ENCODE data around the gene ZNF582. TPM values are rescaled to one million over a fixed set of nuclear protein-coding genes. Genes with fewer than 3 reads are reported as not detected.
"Not testable (repeated sequence)": the region's sequence is repeated elsewhere in the genome, so short reads cannot be mapped to it uniquely, and the experiment has no call there.

ZNF582 gene
- total and polyA plus RNA-seq, 12 donors, result 3.0 to 6.2 (median 4.5) TPM

DNA sequence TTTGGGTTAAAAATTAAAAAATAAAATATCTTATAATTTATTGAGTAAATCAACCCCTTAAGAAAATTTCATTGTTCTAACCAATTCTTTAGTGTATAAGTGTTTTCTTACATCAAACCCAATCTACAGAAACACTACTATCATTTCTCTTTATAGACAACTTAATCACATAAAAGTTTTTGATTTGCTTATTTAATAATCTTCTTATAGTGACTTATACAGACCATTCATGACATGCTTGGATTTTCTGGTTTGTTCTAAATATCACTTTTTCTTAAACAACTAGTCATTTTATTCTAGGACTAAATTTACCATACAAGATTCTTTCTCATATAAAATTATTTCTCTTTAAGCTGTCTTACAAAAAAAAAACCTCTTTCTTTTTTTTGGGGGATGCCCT is 51.4 kb downstream of the ZNF582 start:
- intact Hi-C loops (cut with DNase I), result loop anchor here in 1 of 10 donors (10.0 kb wide), 1 partner anchor 167 kb away; the partner anchor contains the start of gene GALP
- TF ChIP-seq, protein P1, sequence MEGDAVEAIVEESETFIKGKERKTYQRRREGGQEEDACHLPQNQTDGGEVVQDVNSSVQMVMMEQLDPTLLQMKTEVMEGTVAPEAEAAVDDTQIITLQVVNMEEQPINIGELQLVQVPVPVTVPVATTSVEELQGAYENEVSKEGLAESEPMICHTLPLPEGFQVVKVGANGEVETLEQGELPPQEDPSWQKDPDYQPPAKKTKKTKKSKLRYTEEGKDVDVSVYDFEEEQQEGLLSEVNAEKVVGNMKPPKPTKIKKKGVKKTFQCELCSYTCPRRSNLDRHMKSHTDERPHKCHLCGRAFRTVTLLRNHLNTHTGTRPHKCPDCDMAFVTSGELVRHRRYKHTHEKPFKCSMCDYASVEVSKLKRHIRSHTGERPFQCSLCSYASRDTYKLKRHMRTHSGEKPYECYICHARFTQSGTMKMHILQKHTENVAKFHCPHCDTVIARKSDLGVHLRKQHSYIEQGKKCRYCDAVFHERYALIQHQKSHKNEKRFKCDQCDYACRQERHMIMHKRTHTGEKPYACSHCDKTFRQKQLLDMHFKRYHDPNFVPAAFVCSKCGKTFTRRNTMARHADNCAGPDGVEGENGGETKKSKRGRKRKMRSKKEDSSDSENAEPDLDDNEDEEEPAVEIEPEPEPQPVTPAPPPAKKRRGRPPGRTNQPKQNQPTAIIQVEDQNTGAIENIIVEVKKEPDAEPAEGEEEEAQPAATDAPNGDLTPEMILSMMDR (IDR thresholded peaks at IDR 0.05), result no peak
- ATAC-seq, result no peak
- H3K27me3 ChIP-seq, result no peaks in the 10 kb centered on the region
- no peak overlapping the region for H3K27ac ChIP-seq
- H3K9me3 ChIP-seq, result peaks cover 0 to 29% (median 0%) of the 10 kb centered on the region in 11 donors
- H3K4me3 ChIP-seq, result no peak overlapping the region
- no peaks in the 10 kb centered on the region for H3K4me1 ChIP-seq
- no peak for DNase-seq
- no peaks in the 10 kb centered on the region for H3K36me3 ChIP-seq

DNA sequence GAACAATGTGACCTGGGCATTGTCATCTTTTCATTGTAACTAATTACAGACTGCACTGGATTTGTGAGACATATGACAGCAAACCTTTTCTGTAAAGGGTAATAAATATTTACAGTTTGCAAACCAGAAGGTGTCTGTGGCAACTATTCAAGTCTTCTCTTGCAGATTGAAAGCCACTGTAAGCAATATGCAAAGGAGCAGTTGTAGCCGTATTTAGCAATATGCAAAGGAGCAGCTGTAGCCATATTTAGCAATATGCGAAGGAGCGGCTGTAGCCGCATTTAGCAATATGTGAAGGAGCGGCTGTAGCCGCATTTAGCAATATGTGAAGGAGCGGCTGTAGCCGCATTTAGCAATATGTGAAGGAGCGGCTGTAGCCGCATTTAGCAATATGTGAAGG is 54.3 kb downstream of the ZNF582 start:
- H3K27me3 ChIP-seq, DNase-seq, H3K27ac ChIP-seq, H3K4me1 ChIP-seq, H3K36me3 ChIP-seq, H3K4me3 ChIP-seq, ATAC-seq: not testable (repeated sequence)
- H3K9me3 ChIP-seq, result peaks cover 0 to 29% (median 0%) of the 10 kb centered on the region in 11 donors
- intact Hi-C loops (cut with DNase I), result loop anchor here in 3 of 10 donors (10.0 kb wide), 3 partner anchors 84 to 264 kb away; no protein-coding TSS in a partner anchor
- 86 to 99% methylated on average over 6 to 7 of the region's 10 CpGs for WGBS, 2 donors

DNA sequence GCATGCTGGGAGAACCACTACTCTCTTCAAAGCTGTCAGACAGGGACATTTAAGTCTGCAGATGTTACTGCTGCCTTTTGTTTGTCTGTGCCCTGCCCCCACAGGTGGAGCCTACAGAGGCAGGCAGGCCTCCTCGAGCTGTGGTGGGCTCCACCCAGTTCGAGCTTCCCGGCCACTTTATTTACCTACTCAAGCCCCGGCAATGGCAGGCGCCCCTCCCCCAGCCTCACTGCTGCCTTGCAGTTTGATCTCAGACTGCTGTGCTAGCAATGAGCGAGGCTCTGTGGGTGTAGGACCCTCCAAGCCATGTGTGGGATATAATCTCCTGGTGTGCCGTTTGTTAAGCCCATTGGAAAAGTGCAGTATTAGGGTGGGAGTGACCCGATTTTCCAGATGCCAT is 56.3 kb downstream of the ZNF582 start:
- WGBS, 2 donors, result 84 to 91% methylated on average over 8 of the region's 8 CpGs
- intact Hi-C loops (cut with DNase I), result loop anchor here in 3 of 10 donors (10.0 kb wide), 3 partner anchors 82 to 262 kb away; no protein-coding TSS in a partner anchor

DNA sequence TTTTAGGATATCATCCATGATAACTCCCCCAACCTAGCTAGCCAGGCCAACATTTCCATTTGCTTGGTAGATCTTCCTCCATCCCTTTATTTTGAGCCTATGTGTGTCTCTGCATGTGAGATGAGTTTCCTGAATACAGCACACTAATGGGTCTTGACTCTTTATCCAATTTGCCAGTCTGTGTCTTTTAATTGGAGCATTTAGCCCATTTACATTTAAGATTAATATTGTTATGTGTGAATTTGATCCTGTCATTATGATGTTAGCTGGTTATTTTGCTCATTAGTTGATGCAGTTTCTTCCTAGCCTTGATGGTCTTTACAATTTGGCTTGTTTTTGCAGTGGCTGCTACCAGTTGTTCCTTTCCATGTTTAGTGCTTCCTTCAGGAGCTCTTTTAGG is 58.0 kb downstream of the ZNF582 start:
- H3K4me3 ChIP-seq, H3K36me3 ChIP-seq, DNase-seq, ATAC-seq, H3K27me3 ChIP-seq, H3K27ac ChIP-seq, H3K4me1 ChIP-seq: not testable (repeated sequence)
- H3K9me3 ChIP-seq, result peaks cover 0 to 25% (median 5%) of the 10 kb centered on the region in 11 donors
- intact Hi-C loops (cut with DNase I), result loop anchor here in 3 of 10 donors (10.0 kb wide), 3 partner anchors 81 to 261 kb away; no protein-coding TSS in a partner anchor

More for the DNA sequence above, 56.3 kb downstream of the ZNF582 start:
- H3K9me3 ChIP-seq, result peaks cover 0 to 20% (median 5%) of the 10 kb centered on the region in 11 donors
- not testable (repeated sequence) for H3K36me3 ChIP-seq, ATAC-seq, H3K27me3 ChIP-seq, DNase-seq, H3K27ac ChIP-seq, H3K4me1 ChIP-seq, H3K4me3 ChIP-seq

DNA sequence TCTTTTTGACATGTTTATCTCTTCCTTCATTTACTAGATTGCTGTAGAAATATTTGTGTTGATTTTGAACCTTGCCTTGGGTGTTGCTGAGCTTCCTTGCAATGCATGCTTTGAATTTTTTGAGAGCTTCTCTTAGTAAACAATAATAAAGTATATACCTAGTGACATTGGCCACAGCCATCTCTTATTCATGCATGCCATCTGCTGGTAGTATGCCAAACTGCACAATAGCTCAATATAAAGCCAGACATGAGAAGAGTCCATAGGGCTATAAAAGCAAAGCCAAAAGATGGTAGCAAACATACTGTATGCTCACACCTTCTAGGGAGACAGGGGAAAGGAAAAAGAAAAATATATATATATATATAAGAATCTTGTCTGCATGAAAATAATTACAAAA is 59.8 kb downstream of the ZNF582 start:
- intact Hi-C loops (cut with DNase I), result loop anchor here in 9 of 10 donors (1.0 to 10.0 kb wide), 7 partner anchors 79 to 259 kb away; no protein-coding TSS in a partner anchor
- DNase-seq, result peak in 1 of 2 donors; percentile 26
- Histone ChIP-seq H3K4me3 (no peak overlapping the region), H3K27me3 (no peaks in the 10 kb centered on the region), H3K36me3 (no peaks in the 10 kb centered on the region), H3K27ac (no peak overlapping the region), H3K9me3 (peaks cover 0 to 25% (median 4%) of the 10 kb centered on the region in 11 donors), H3K4me1 (no peaks in the 10 kb centered on the region)
- TF ChIP-seq, protein P1 (IDR thresholded peaks at IDR 0.05), result peak in 8 of 9 donors; percentile 42 to 75 (median 70)
- ATAC-seq, result peak in 2 of 8 donors; percentile 50 to 52

Other genes with a start within 250 kb of the ZNF582 start
- not detected for gene GALP, start 217.5 kb downstream of the ZNF582 start, total RNA-seq
- gene GALP, start 217.5 kb downstream of the ZNF582 start, polyA plus RNA-seq, result not detected
- gene ZSCAN5B, start 195.8 kb downstream of the ZNF582 start, total RNA-seq, result not detected
- under 1 TPM in 1 of 2 donors, not detected in 1; 0.06 TPM for gene ZSCAN5B, start 195.8 kb downstream of the ZNF582 start, polyA plus RNA-seq
- gene ZSCAN5C, start 191.3 kb downstream of the ZNF582 start, total RNA-seq, result not detected
- gene ZSCAN5C, start 191.3 kb downstream of the ZNF582 start, polyA plus RNA-seq, result not detected
- gene EDDM13, start 120.8 kb downstream of the ZNF582 start, total RNA-seq, result under 1 TPM in 3 of 10 donors, not detected in 7; 0.50 to 0.87 (median 0.61) TPM
- gene EDDM13, start 120.8 kb downstream of the ZNF582 start, polyA plus RNA-seq, result under 1 TPM in 1 of 2 donors, not detected in 1; 0.39 TPM
- gene ZSCAN5A, start 78.7 kb downstream of the ZNF582 start, total RNA-seq, result 10 to 100 TPM; 17.7 to 33.4 (median 21.4) TPM
- gene ZSCAN5A, start 78.7 kb downstream of the ZNF582 start, polyA plus RNA-seq, result 10 to 100 TPM in 1 of 2 donors, 1 to 10 TPM in 1; 9.5 to 10.4 TPM
- gene ZNF583, start 10.8 kb upstream of the ZNF582 start, total RNA-seq, result 1 to 10 TPM; 4.6 to 7.1 (median 5.4) TPM
- gene ZNF583, start 10.8 kb upstream of the ZNF582 start, polyA plus RNA-seq, result 1 to 10 TPM; 2.6 to 3.1 TPM
- 1 to 10 TPM; 3.0 to 6.8 (median 4.7) TPM for gene ZNF667, start 83.8 kb upstream of the ZNF582 start, total RNA-seq
- gene ZNF667, start 83.8 kb upstream of the ZNF582 start, polyA plus RNA-seq, result 1 to 10 TPM; 1.5 to 6.9 TPM
- 1 to 10 TPM; 3.9 to 7.7 (median 5.5) TPM for gene ZNF471, start 114.3 kb upstream of the ZNF582 start, total RNA-seq
- 1 to 10 TPM; 1.9 to 6.3 TPM for gene ZNF471, start 114.3 kb upstream of the ZNF582 start, polyA plus RNA-seq
- gene ZFP28, start 145.4 kb upstream of the ZNF582 start, total RNA-seq, result 1 to 10 TPM; 5.2 to 9.1 (median 6.7) TPM
- 1 to 10 TPM; 4.1 to 5.3 TPM for gene ZFP28, start 145.4 kb upstream of the ZNF582 start, polyA plus RNA-seq
- gene ZNF470, start 173.9 kb upstream of the ZNF582 start, total RNA-seq, result 1 to 10 TPM; 2.5 to 5.9 (median 4.9) TPM
- 10 to 100 TPM in 1 of 2 donors, 1 to 10 TPM in 1; 3.7 to 12.1 TPM for gene ZNF470, start 173.9 kb upstream of the ZNF582 start, polyA plus RNA-seq
- gene ZNF71, start 201.8 kb upstream of the ZNF582 start, total RNA-seq, result 1 to 10 TPM; 4.4 to 7.2 (median 6.1) TPM
- gene ZNF71, start 201.8 kb upstream of the ZNF582 start, polyA plus RNA-seq, result 1 to 10 TPM; 2.9 to 5.3 TPM
- under 1 TPM in 5 of 10 donors, not detected in 5; 0.24 to 0.67 (median 0.35) TPM for gene SMIM17, start 249.6 kb upstream of the ZNF582 start, total RNA-seq
- under 1 TPM; 0.14 to 0.44 TPM for gene SMIM17, start 249.6 kb upstream of the ZNF582 start, polyA plus RNA-seq